Measurements from ENCODE around the gene RTN4R.
"Not testable (repeated sequence)": the region's sequence is repeated elsewhere in the genome, so short reads cannot be mapped to it uniquely, and the experiment has no call there.

RTN4R gene

GRCh38 chr22:20285473-20286311, 17.6 kb upstream of the RTN4R start:
- DNase-seq: peak; percentile 26

- no peak for DNase-seq
These were observed 16.5 kb upstream of the RTN4R start for GRCh38 chr22:20284471-20285086.

GRCh38 chr22:20283674-20284066, 15.6 kb upstream of the RTN4R start:
- DNase-seq: peak; percentile 48

GRCh38 chr22:20282901-20283673, 15.0 kb upstream of the RTN4R start:
- peak; percentile 52 for DNase-seq

GRCh38 chr22:20281891-20282290, 13.8 kb upstream of the RTN4R start:
- no peak for DNase-seq

GRCh38 chr22:20281473-20281872, 13.4 kb upstream of the RTN4R start:
- not testable (repeated sequence) for DNase-seq

GRCh38 chr22:20280866-20281265, 12.7 kb upstream of the RTN4R start:
- DNase-seq: no peak

- DNase-seq: peak; percentile 23
These were observed 12.0 kb upstream of the RTN4R start for GRCh38 chr22:20280163-20280562.

GRCh38 chr22:20279662-20280134, 11.6 kb upstream of the RTN4R start:
- no peak for DNase-seq

- DNase-seq: not testable (repeated sequence)
These were observed 10.8 kb upstream of the RTN4R start for GRCh38 chr22:20278726-20279490.

GRCh38 chr22:20277936-20278635, 10.0 kb upstream of the RTN4R start:
- DNase-seq: not testable (repeated sequence)

- DNase-seq: no peak
These were observed 8.3 kb upstream of the RTN4R start for GRCh38 chr22:20276468-20276867.

GRCh38 chr22:20275836-20276235, 7.7 kb upstream of the RTN4R start:
- no peak for DNase-seq

- DNase-seq: not testable (repeated sequence)
These were observed 7.2 kb upstream of the RTN4R start for GRCh38 chr22:20275325-20275724.

GRCh38 chr22:20274374-20274773, 6.3 kb upstream of the RTN4R start:
- DNase-seq: not testable (repeated sequence)

GRCh38 chr22:20273758-20274181, 5.7 kb upstream of the RTN4R start:
- DNase-seq: no peak

- DNase-seq: no peak
These were observed 4.6 kb upstream of the RTN4R start for GRCh38 chr22:20272700-20273099.

GRCh38 chr22:20272174-20272573, 4.1 kb upstream of the RTN4R start:
- DNase-seq: no peak

GRCh38 chr22:20271114-20271994, 3.2 kb upstream of the RTN4R start:
- no peak for DNase-seq

- DNase-seq: peak; percentile 10
These were observed 2.3 kb upstream of the RTN4R start for GRCh38 chr22:20270190-20271113.
